ELR (cell line): ENCODE measurements around the gene PPP1R14C.
"Not testable (repeated sequence)": the region's sequence is repeated elsewhere in the genome, so short reads cannot be mapped to it uniquely, and the experiment has no call there.

Source experiments
- DNase-seq: peaks from one replicate; pipeline ENCODE4 v3.0.0-alpha.2; 2015; ENCODE audit warnings: low read depth

PPP1R14C gene

GRCh38 chr6:150220634-150221551 is 78.0 kb downstream of the PPP1R14C start:
- no peak for DNase-seq

GRCh38 chr6:150224820-150225219 is 82.0 kb downstream of the PPP1R14C start:
- DNase-seq = no peak

DNA sequence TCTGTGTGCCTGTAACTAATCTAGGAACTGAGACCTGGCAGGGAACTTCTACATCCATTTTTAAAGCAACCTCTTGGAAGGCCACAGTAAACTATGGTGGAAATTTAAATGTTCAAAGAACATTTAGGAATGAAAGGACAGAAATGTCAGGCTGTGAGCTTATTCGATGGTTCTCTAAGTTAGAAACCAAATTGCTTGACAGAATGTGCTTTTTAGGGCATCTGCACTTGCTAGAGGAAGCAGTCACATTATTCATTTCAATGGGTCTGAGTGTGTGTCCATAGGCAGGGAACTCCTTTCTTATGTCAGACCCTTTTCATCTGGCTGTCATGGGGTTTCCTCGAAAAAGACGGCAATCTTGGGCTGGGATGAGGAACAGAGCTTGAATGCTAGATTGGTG is 84.4 kb downstream of the PPP1R14C start:
- no peak for DNase-seq

GRCh38 chr6:150228072-150228733 is 85.4 kb downstream of the PPP1R14C start:
- DNase-seq = no peak

DNA sequence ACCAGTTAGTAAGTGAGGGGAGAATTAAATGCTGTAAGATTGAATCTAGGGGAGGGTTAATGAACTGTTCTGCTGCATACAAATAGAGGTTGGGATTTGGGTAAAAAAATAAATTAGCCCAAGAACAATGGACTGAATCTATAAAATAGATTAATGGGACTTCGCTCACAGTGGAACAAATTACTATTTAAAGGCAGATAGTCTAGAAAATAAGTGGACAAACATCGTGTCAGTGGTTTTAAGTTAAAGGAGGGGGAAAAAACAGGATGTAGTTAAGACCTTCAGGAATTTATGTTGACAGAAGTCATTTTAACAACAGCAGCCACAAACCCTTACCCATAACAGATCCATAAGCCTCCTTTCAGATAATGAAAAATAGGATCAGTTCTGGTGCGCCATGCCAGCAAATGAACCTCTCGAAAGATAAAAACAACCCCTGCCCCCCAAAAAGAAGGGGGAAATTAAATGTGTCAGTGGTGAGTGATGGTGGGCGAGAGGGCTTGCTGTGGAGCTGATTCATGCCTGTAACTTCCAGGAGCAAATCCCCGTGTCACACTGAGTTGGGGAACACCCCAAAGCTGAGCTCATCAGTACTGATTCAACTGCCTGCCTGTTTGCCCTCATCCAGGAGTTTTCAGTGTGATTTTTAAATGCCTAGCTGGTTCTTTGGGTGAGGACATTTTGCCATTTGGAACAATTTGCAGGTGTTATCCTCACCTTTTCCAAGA is 86.8 kb downstream of the PPP1R14C start:
- peak; percentile 38 for DNase-seq

- DNase-seq = no peak
These were observed 87.3 kb downstream of the PPP1R14C start for GRCh38 chr6:150230164-150230561.

DNA sequence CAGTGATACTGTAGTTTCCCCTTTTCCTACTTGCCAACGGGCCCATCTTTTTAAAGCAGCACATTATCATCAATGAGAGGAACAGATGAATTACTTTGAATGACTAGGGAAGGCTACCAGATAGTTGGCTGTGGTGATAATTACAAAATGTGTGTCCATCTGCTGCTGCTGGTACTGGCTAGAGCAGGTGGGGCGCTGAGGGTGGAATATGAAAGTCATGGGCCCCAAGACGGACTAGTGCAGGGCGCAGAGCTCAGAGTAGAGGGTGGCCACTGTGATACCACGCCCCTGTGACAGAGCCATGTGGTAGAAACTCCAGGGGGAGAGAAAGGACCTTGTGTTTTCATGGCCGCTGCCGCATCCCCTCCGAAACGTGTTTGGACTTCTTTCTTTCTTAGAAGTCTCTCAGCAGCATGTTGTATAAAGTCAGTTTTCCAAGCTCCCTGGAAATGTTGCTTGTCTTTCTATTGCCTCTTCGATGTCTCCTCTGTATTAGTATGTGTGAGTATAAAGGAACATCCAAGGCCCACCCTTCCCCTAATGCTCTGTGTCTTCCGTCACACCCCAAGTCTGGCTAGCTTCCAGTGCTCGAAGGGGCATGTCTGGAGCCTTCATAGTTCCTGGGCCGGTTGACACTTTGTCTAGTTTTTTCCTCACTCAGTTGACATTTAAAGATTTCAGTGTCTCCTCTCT is 88.1 kb downstream of the PPP1R14C start:
- DNase-seq = no peak

DNA sequence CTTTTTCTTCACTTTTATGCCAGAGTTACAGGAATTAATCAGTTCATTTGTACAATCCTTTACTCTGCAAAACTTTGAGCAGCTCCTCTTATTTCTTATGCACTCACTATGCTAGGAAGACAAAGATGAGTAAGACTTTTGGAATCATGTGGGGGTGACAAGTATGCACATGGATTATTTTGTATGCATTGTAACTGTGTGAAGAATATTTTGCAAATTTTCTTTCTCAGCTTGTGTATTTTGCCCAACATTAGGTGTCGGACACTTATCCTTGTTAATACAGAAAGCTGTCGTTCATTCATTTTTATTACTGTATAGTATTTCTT is 88.6 kb downstream of the PPP1R14C start:
- peak; percentile 28 for DNase-seq

DNA sequence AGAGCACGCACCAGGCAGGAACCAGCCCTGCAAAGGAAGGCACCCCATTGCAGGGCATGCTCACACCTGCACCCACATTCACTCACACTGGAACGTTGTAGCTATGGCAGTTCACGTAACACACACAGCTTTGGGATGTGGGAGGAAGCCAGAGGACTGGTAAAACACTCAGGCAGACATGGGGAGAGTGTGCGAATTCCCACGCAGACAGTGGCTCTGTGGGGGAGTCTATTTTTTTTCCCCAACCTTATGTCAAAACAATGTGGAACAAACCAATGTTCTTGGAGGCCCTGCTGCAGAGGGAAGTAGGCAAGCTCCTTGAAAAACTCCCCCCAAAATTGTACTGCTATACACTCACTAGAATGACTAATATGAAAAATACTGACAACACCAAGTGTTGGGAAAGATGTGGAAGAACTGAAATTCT is 91.0 kb downstream of the PPP1R14C start:
- no peak for DNase-seq

- DNase-seq = no peak
These were observed 92.4 kb downstream of the PPP1R14C start for GRCh38 chr6:150235218-150235617.

DNA sequence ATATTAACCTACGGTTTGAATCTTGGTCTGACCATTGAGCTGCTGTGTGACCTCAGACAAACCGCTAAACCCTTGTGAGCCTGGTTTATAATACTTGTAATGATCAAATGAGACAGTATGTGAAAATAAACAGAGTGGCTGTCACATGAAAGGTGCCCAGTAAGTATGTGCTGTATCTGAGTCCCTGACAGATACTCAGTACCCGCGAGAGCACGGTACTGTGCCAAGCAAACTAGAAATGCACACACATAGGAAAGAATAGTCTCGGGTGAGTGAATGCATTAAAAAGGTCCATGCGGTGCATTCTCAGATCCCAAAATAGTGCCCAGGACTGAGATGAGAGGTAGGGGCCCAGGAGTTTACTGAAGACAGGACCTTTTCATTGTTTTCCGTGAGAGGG is 93.3 kb downstream of the PPP1R14C start:
- no peak for DNase-seq

- DNase-seq = no peak
These were observed 93.7 kb downstream of the PPP1R14C start for GRCh38 chr6:150236544-150236943.

- DNase-seq = no peak
These were observed 94.8 kb downstream of the PPP1R14C start for GRCh38 chr6:150237626-150238025.

DNA sequence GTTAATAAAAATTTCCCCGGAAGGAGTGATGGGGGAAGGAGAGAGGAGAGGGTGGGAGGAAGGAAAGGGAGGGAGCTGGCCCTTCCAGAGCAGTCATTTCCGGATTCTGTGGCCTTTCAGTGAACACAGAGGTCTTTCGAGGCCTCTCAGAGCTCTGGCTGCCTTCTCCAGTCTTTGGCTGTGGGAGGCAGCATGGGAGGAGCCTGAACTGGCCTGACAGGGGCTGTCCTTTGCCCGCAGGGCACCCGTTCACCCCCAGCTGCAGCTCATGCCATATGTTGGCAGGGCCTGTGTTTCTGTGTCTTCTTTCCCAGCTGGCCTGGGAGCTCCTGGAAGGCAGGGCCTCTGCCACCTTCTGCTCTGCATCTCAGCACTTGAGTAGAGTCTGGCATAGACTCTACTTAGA is 95.5 kb downstream of the PPP1R14C start:
- DNase-seq = no peak

DNA sequence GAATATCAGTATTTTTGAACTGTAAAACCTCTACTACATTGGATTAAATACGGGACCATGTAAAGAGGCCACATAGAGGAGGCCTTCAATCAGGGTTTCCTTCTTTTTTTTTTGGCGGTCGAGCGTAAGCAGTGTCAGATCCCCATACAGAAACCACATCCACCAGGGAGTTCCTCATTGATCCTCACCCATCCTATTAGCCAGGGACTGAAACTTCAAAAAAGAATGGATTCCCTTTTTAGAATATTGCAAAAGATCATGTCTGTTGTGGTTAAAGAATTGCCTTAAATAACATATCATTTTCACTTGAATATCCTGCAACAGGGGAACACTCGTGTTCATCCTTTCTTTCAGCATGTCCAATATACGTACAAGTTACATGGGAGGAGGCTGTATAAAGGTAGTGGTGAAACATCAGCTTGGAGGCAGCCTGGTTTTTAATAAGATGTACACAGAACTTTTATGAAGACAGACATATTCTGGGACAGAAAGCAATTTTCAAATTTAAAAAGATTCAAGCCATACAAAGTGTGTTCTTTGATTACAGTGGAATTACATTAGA is 96.1 kb downstream of the PPP1R14C start:
- DNase-seq = no peak

GRCh38 chr6:150241756-150242155 is 98.9 kb downstream of the PPP1R14C start:
- DNase-seq = not testable (repeated sequence)

DNA sequence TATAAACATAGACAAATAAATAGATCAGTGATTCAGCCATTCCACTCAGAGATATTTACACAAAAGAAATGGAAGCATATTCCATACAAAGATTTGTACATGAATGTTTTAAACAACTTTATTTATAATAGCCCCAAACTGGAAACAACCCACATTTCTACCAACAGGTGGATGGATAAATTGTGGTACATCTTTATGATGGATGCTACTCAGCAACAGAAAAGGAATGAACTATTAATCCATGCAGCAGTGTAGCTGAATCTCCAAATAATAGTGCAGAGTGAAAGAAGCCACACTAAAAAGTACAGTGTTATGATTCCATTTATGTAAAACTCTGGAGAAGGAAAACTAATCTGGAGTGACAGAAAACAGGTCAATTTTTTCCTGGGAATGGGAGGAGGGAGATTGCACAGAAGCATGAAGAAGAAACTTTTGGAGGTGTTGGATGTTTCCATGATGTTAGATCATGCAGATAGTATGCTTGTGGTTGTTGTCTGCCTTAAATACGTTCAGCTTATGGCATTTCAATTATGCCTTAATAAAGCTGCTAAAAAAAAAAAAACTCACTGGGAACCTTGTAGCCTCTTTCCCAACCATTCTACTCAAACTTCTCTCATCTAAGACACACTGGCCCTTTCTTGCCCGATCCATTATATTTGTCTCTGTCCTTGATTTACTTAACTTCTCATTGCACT is 100.9 kb downstream of the PPP1R14C start:
- DNase-seq = no peak

- DNase-seq = no peak
These were observed 102.5 kb downstream of the PPP1R14C start for GRCh38 chr6:150245148-150245935.

GRCh38 chr6:150247803-150248202 is 105.0 kb downstream of the PPP1R14C start:
- no peak for DNase-seq

GRCh38 chr6:150248300-150248699 is 105.5 kb downstream of the PPP1R14C start:
- DNase-seq = no peak
